Mucosa of descending colon (tissue), 3 donors: Measurements from ENCODE around the gene PLAC9. TPM values are rescaled to one million over a fixed set of nuclear protein-coding genes. Genes with fewer than 3 reads are reported as not detected.

ENCODE experiments used
- ATAC-seq: fragments of 200-7000 bp; cut with Tn5 transposase; one replicate; pipeline ENCODE4 v1.9.1; 2020; ENCODE audit warnings: mild to moderate bottlenecking, moderate library complexity
- DNase-seq, 3 donors: peaks; one replicate each; pipeline ENCODE4 v3.0.0-alpha.2; 2020
- H3K36me3 ChIP-seq: fragments of 200-600 bp; one replicate; pipeline ENCODE4 v1.8.0; 2021; ENCODE audit warnings: low read depth, mild to moderate bottlenecking
- H3K4me1 ChIP-seq: fragments of 200-600 bp; one replicate; pipeline ENCODE4 v1.8.0; 2021; ENCODE audit warnings: low read depth, mild to moderate bottlenecking
- H3K4me3 ChIP-seq: fragments of 200-600 bp; one replicate; pipeline ENCODE4 v1.8.0; 2021; ENCODE audit warnings: mild to moderate bottlenecking
- H3K9me3 ChIP-seq: fragments of 200-600 bp; one replicate; pipeline ENCODE4 v1.8.0; 2021; ENCODE audit warnings: mild to moderate bottlenecking
- intact Hi-C, 2 donors: fragments of 100-400 bp; cut with DNase I in 1 of 2; cut with micrococcal nuclease in 1 of 2; formaldehyde crosslinking; loops; one replicate each; pipeline versions ENCODE4 v1.11.0 to v1.11.1; 2022; cut with DNase I, micrococcal nuclease
- total RNA-seq, 3 donors: library from RNA; stranded (reverse); fragmentation: NEBNext Ultra II Directional in 2 of 3; extraction: Animal tissue kit (Norgen Biotek cat#: 25700) in 2 of 3; gene quantifications; one replicate each; pipeline versions ENCODE4 v1.2.1 to v1.2.4, GENCODE V29; 2021 to 2023
- TF ChIP-seq, protein P1 (sequence below): fragments of 200-600 bp; IDR thresholded peaks from one replicate; pipeline ENCODE4 v1.8.0; 2022; ENCODE audit warnings: antibody characterized with exemption, mild to moderate bottlenecking
- donor health status: DM: no; HTN: no; CAD: no; lungs with moderate emphysema.
- donor health status: DM: no; HTN: no; CAD: no.
- donor health status: DM: no; HTN: yes; CAD: no.

Gene PLAC9
- total RNA-seq, 3 donors from 2014 or later, result 3.2 to 15.1 (median 11.8) TPM

GRCh38 chr10:80194373-80195045 lies 62.0 kb downstream of the PLAC9 start:
- ATAC-seq (no peak), DNase-seq (no peak)
- TF ChIP-seq, protein P1, sequence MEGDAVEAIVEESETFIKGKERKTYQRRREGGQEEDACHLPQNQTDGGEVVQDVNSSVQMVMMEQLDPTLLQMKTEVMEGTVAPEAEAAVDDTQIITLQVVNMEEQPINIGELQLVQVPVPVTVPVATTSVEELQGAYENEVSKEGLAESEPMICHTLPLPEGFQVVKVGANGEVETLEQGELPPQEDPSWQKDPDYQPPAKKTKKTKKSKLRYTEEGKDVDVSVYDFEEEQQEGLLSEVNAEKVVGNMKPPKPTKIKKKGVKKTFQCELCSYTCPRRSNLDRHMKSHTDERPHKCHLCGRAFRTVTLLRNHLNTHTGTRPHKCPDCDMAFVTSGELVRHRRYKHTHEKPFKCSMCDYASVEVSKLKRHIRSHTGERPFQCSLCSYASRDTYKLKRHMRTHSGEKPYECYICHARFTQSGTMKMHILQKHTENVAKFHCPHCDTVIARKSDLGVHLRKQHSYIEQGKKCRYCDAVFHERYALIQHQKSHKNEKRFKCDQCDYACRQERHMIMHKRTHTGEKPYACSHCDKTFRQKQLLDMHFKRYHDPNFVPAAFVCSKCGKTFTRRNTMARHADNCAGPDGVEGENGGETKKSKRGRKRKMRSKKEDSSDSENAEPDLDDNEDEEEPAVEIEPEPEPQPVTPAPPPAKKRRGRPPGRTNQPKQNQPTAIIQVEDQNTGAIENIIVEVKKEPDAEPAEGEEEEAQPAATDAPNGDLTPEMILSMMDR, result no peak
- intact Hi-C loops, result no loop called here
- Histone ChIP-seq H3K9me3 (no peaks in the 10 kb centered on the region), H3K4me3 (no peak overlapping the region), H3K4me1 (peaks cover 82% of the 10 kb centered on the region), H3K36me3 (no peaks in the 10 kb centered on the region)

Other genes with a start within 250 kb of the PLAC9 start
- gene SFTPD, start 183.6 kb upstream of the PLAC9 start, total RNA-seq, result under 1 TPM in 1 of 3 donors, not detected in 2; 0.35 TPM
- 10 to 100 TPM; 17.2 to 34.5 (median 26.9) TPM for gene TMEM254, start 54.1 kb upstream of the PLAC9 start, total RNA-seq
- gene ANXA11, start 72.8 kb downstream of the PLAC9 start, total RNA-seq, result 100 to 1,000 TPM; 252 to 424 (median 367) TPM
- under 1 TPM in 1 of 3 donors, not detected in 2; 0.89 TPM for gene MAT1A, start 156.9 kb downstream of the PLAC9 start, total RNA-seq
- not detected for gene DYDC1, start 224.0 kb downstream of the PLAC9 start, total RNA-seq
- not detected for gene DYDC2, start 224.1 kb downstream of the PLAC9 start, total RNA-seq